ENCODE data around the gene THSD7B. TPM values are rescaled to one million over a fixed set of nuclear protein-coding genes. Genes with fewer than 3 reads are reported as not detected.

Gene THSD7B
- total and polyA plus RNA-seq, 9 of the 15 experiments (the other 6 are each of a cell fraction or from before 2014, with no cell fraction given): not detected

GRCh38 chr2:137607722-137608318 lies 842.5 kb downstream of the THSD7B start:
- H2AFZ ChIP-seq (ENCODE audit: low read depth, low read length): no peak overlapping the region
- no peak overlapping the region for H3K27ac ChIP-seq (ENCODE audit: extremely low read depth, low read depth, low read length)
- H3K9me3 ChIP-seq (replicated peaks; ENCODE audit: control insufficient read depth, insufficient read depth, low read depth, low read length): no peaks in the 10 kb centered on the region
- intact Hi-C loops (cut with micrococcal nuclease) (no loop called here), in situ Hi-C loops (cut with MboI) (no loop called here)
- no peak overlapping the region for H3K9ac ChIP-seq (ENCODE audit: insufficient read depth in 1 of 2, low read depth in 2 of 2, low read length in 2 of 2)
- no peak for DNase-seq (ENCODE audit: extremely low read depth in 1 of 4, low spot score in 3 of 4)
- no peak for ATAC-seq
- ChIA-PET POLR2A (no interaction called here), CTCF (ENCODE audit: low intra/inter-chr PET ratio) (no interaction called here)
- no peaks in the 10 kb centered on the region for H3K27me3 ChIP-seq (ENCODE audit: control insufficient read depth in 2 of 2, insufficient read depth in 2 of 2, low read length in 2 of 2)
- BruUV-seq (replicated peaks): no TSS peak
- no peaks in the 10 kb centered on the region for H3K9me1 ChIP-seq (ENCODE audit: control insufficient read depth, insufficient read depth, low read length)
- H3K36me3 ChIP-seq (ENCODE audit: control insufficient read depth, insufficient read depth, low read length): no peaks in the 10 kb centered on the region
- H3K4me1 ChIP-seq (replicated peaks in 1 of 2; ENCODE audit: control insufficient read depth in 2 of 2, insufficient read depth in 2 of 2, low read length in 2 of 2): no peaks in the 10 kb centered on the region
- H3K79me2 ChIP-seq (ENCODE audit: control insufficient read depth, insufficient read depth, low read length): no peaks in the 10 kb centered on the region
- 0% methylated on average over 2 of the region's 2 CpGs for whole genome bisulfite sequencing (ENCODE audit: insufficient coverage, low coverage, missing lambda C conversion rate)
- H3K4me2 ChIP-seq (ENCODE audit: insufficient read depth, low read length): no peak overlapping the region
- TF ChIP-seq BRCA1 (IDR thresholded peaks at IDR 0.05) (no peak), BRCA1 (CRISPR knock-in tag; IDR thresholded peaks at IDR 0.05) (no peak), ZNF445 (CRISPR knock-in tag; IDR thresholded peaks at IDR 0.05; ENCODE audit: low read depth) (no peak), HSF4 (CRISPR knock-in tag; IDR thresholded peaks at IDR 0.05; ENCODE audit: borderline replicate concordance) (no peak), ZNF121 (CRISPR knock-in tag; conservative IDR thresholded peaks at IDR 0.05) (no peak), PHF8 (IDR thresholded peaks at IDR 0.05; ENCODE audit: borderline replicate concordance, low read length) (no peak), ZFP36 (IDR thresholded peaks at IDR 0.05; ENCODE audit: low read depth, low read length, partially characterized antibody) (no peak), ILF3 (IDR thresholded peaks at IDR 0.05; ENCODE audit: borderline replicate concordance) (no peak), MIER1 (IDR thresholded peaks at IDR 0.05; ENCODE audit: low read depth) (no peak), PHF20 (IDR thresholded peaks at IDR 0.05; ENCODE audit: partially characterized antibody) (no peak), ZNF143 (CRISPR knock-in tag; IDR thresholded peaks at IDR 0.05) (no peak), ZNF197 (CRISPR knock-in tag; IDR thresholded peaks at IDR 0.05; ENCODE audit: low read depth) (no peak), DPF2 (IDR thresholded peaks at IDR 0.05) (no peak)
- TF ChIP-seq, protein P1, sequence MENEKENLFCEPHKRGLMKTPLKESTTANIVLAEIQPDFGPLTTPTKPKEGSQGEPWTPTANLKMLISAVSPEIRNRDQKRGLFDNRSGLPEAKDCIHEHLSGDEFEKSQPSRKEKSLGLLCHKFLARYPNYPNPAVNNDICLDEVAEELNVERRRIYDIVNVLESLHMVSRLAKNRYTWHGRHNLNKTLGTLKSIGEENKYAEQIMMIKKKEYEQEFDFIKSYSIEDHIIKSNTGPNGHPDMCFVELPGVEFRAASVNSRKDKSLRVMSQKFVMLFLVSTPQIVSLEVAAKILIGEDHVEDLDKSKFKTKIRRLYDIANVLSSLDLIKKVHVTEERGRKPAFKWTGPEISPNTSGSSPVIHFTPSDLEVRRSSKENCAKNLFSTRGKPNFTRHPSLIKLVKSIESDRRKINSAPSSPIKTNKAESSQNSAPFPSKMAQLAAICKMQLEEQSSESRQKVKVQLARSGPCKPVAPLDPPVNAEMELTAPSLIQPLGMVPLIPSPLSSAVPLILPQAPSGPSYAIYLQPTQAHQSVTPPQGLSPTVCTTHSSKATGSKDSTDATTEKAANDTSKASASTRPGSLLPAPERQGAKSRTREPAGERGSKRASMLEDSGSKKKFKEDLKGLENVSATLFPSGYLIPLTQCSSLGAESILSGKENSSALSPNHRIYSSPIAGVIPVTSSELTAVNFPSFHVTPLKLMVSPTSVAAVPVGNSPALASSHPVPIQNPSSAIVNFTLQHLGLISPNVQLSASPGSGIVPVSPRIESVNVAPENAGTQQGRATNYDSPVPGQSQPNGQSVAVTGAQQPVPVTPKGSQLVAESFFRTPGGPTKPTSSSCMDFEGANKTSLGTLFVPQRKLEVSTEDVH (IDR thresholded peaks at IDR 0.05; ENCODE audit: low read depth, partially characterized antibody): no peak
- TF ChIP-seq, protein P2, sequence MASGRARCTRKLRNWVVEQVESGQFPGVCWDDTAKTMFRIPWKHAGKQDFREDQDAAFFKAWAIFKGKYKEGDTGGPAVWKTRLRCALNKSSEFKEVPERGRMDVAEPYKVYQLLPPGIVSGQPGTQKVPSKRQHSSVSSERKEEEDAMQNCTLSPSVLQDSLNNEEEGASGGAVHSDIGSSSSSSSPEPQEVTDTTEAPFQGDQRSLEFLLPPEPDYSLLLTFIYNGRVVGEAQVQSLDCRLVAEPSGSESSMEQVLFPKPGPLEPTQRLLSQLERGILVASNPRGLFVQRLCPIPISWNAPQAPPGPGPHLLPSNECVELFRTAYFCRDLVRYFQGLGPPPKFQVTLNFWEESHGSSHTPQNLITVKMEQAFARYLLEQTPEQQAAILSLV (tag; IDR thresholded peaks at IDR 0.05): no peak
- no peak overlapping the region for H3K4me3 ChIP-seq
- no peaks in the 10 kb centered on the region for H4K20me1 ChIP-seq (replicated peaks; ENCODE audit: control insufficient read depth, insufficient read depth, low read length)
- no peak for FAIRE-seq

All from K562 (cell line).